Left forelimb (tissue), 1 donor: Measurements from ENCODE around the gene CFAP54.
A peak's percentile ranks its signal among the peaks of the same experiment; 100 is the strongest.
"Not testable (repeated sequence)": the region's sequence is repeated elsewhere in the genome, so short reads cannot be mapped to it uniquely, and the experiment has no call there.

Experiments used
- DNase-seq: peaks from one replicate; pipeline ENCODE4 v3.0.0-alpha.2; 2018; ENCODE audit warnings: low spot score

Gene CFAP54

GRCh38 chr12:96516472-96517430 lies 27.4 kb downstream of the CFAP54 start:
- peak; percentile 76 for DNase-seq

- DNase-seq = no peak
Observed at GRCh38 chr12:96520767-96521166, 31.4 kb downstream of the CFAP54 start.

DNA sequence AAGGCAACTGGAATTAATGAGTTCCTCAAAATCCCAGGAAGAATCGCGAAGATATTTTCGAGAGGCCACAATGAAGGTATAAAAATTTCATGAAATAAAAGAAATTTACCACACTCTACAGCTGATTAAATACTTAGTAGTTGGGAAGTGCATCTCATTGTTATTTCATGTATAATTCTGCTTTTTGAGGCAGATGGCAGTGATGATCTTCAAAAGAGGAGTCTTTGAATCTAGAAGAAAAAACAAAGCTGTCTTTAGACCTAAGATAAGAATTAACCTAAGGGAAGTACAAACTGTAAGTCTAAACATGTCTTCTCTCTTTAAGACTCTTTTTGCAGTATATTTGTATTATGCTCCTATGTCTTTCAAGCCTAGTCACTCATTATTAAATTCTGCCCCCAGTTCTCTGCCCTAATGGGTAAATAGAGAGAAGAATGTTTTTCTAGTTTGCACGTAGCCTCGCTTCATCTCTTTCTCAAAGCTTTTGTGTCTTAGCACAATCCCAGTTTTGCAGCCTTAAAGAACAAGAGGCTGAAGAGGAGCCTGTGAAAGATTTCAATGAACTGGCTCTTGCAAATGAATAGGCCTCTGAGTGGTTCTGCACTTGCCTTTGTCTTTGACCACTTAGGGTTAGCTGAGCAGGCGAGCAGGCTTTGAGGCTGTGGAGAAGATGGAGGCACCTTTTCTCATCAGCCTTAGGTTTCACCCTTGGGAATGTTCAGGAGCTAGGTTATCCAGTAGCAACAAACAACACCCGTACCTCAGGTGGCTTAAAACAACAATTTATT lies 32.7 kb downstream of the CFAP54 start:
- DNase-seq = no peak

DNA sequence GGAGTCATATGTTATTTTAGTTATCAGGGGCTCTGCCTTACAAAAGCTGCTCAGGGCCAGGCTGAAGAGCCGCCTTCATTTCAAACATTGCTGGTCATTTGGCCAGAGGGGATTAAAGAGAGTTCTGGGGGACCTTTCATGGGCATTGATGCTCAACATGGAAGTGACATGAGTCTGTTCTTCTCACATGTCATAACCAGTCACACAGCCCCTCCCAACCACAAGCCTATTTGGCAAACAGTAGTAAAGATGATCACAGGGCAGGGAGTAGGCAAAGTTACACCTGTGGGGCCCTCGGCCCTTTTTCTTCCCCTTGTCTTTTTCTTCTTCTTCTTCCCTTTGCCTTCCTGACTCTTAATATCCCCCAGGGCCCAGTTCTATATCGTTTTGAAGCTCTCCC lies 33.3 kb downstream of the CFAP54 start:
- DNase-seq = no peak

GRCh38 chr12:96526110-96526509 lies 36.7 kb downstream of the CFAP54 start:
- DNase-seq = no peak

DNA sequence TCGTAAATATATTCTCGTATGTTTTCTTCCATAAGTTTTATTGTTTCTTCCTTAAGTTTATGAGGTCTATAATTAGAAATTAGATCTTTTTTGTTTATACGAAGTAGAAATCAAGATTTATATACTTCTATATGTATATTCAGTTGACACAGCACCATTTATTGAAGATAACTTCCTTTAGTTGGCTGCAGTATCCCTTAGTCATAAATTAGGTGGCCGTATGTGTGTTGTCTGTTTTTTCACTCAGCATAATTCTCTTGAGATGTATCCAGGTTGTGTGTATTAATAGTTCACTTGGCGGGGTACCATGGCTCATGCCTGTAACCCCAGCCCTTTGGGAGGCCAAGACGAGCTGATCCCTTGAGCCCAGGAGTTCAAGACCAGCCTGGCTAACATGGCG lies 40.5 kb downstream of the CFAP54 start:
- no peak for DNase-seq

GRCh38 chr12:96534339-96534738 lies 45.0 kb downstream of the CFAP54 start:
- DNase-seq = no peak

DNA sequence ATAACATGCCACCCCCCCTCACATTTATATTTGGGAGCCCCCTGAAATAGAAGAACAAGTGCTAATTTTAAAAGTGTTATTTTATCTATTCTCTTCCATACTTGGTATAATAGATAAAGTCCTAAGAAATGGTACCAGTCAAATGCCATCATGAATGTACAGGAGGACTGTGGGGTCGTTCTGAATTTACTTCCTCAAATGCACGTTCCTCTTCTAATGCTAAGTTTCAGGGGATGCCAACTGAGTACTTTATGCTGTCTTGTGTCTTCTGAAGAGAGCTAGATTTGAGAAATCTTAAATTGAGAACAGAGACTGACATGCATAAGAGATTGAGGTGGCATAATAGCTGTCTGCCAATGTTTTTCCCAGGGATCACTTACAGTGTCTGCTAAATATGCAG lies 59.0 kb downstream of the CFAP54 start:
- DNase-seq = no peak

- no peak for DNase-seq
Observed at GRCh38 chr12:96549341-96549740, 60.0 kb downstream of the CFAP54 start.

- no peak for DNase-seq
Observed at GRCh38 chr12:96570579-96570978, 81.2 kb downstream of the CFAP54 start.

DNA sequence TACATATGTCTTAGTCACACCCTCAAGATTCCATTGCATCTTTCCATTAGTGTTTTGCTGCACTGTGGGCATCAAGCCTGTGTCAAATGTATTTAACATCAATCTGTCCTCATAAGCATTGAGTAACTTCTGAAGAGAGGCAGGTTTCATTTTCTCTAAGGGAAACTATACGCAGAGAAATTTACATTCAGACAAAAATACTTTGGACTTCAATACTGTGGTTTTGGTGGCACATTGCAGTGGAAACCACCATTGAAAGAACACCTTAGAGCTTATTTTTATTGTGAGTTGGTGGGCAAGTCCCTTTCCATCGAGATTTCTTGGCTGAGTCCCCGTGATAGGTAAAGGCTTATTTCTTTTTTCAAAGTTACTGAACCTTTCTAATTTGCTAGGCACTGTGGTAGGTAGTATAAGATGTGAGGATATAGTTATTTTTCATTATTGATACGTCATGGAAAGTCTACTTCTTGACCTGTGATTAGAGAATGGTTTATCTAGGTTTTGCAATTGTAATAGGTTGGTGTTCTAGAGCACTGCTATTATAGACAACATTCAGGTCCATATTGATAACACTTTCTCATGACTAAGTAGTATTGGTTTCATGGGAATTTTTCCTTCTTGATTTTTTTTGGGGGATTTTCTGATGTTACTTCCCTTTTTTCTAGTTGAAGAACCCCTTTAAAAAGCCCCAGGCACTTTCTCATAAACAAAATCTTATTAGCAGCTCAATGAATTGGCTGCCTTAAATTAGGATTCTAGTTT lies 81.9 kb downstream of the CFAP54 start:
- DNase-seq = no peak

DNA sequence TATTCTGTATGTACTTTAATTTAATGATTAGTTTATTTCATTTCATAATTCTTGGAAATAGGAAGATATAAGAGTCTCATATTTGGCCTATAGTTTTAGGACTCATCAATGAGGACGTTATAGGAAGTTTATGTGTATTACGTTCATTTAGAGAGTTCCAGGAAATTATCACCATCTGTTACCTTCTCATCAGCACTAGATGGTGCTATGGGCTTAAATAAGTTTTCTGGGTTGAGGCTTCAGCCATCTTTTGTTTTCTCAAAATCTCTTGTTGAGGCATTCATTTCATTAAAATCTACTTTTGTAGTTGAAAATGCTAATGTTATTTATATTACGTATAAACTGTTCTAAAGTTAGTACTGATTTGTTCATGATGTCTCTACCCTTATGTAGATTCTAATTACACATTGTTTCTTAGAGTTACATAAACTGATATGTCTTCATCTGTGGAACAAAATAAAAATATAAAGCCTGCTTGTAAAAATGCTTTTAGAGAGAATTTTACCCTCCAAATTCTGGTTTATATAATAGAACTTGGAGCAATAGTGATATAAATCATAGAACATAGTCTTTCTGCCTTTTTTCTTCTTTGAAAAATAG lies 89.2 kb downstream of the CFAP54 start:
- DNase-seq = no peak

- no peak for DNase-seq
Observed at GRCh38 chr12:96585977-96586376, 96.6 kb downstream of the CFAP54 start.

DNA sequence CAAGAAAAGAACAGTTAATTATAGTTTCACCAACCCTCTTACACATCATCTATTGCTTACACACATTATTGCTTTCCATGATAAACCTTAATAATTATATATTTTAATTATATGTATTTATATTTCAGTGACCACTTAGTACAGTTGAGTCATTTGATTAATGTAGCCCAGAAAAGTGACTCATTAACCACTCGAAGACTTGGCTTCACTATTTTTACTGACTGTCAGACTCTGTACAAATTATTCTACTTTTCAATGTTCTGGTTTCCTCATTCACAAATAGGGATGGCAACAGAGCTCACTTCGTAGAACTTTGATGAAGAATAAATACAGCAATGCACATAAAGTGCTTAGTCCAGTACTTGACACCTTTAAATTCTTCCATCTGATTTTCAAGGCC lies 98.3 kb downstream of the CFAP54 start:
- no peak for DNase-seq

GRCh38 chr12:96590970-96591369 lies 101.6 kb downstream of the CFAP54 start:
- DNase-seq = no peak

DNA sequence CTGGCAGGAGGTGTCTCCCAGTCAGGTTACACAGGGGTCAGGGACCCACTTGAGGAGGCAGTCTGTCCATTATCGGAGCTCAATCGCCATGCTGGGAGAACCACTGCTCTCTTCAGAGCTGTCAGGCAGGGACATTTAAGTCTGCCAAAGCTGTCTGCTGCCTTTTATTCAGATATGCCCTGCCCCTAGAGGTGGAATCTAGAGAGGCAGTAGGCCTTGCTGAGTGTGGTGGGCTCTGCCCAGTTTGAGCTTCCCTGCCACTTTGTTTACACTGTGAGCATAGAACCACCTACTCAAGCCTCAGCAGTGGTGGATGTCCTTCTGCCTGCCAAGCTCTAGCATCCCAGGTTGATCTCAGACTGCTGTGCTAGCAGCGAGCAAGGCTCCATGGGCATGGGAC lies 115.0 kb downstream of the CFAP54 start:
- not testable (repeated sequence) for DNase-seq

GRCh38 chr12:96605684-96606083 lies 116.3 kb downstream of the CFAP54 start:
- DNase-seq = no peak

GRCh38 chr12:96606134-96606533 lies 116.8 kb downstream of the CFAP54 start:
- DNase-seq = no peak

- DNase-seq = no peak
Observed at GRCh38 chr12:96606644-96607043, 117.3 kb downstream of the CFAP54 start.

DNA sequence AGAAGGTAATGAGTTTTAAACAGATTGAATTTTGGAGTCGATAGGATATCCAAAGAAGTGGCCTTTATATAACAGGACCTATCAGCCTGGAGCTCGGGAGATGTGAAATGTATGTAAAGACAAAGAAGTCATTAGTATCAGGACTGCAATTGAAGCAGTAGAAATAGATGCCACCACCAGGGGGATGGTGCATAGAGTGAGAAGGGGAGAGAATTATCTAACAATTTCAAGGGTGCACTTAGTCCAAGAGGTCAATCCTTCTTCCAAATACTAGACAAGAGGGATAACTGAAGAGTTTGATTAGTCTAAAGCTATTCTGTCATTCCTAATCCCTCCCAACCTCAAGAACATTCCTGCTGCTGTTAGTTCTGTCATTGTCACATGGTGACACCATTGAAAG lies 127.8 kb downstream of the CFAP54 start:
- DNase-seq = no peak

GRCh38 chr12:96623155-96623554 lies 133.8 kb downstream of the CFAP54 start:
- no peak for DNase-seq

DNA sequence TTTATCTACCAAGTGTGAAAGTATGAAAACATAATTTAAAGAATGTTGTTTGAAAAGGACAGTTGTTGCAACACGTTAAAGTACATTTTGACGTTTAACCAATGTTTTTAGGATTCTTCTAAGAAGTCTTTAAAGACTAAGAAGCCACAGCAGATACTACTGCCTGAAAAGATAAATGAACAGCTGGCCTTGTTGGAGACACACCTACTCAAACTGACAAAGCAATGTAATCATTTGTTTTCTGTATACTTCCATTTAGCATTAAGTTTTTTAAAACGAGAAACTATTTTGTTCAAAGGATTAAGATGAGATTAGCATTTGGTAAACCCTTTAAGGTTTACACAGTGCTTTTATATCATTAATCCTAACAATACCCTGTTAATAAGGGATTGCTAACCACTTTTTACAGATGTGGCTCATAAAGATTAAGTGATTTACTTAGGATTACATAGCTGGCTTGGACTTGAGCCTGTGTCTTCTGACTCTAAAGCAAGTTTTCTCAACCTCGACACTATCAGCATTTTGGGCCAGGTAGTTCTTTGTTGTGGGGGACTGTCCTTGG lies 134.4 kb downstream of the CFAP54 start:
- DNase-seq = no peak
